Fibroblast of pulmonary artery (primary cell): ENCODE measurements around the gene TAX1BP3.
"Not testable (repeated sequence)": the region's sequence is repeated elsewhere in the genome, so short reads cannot be mapped to it uniquely, and the experiment has no call there.

ENCODE experiments used
- DNase-seq: peaks from one replicate; pipeline ENCODE4 v3.0.0-alpha.2; 2010; ENCODE audit warnings: low read depth
- H3K4me3 ChIP-seq: replicated peaks from 2 replicates; pipeline ENCODE4 v1.5.1; 2011; ENCODE audit warnings: low read depth, mild to moderate bottlenecking, control low read depth, low read length, moderate library complexity
- TF ChIP-seq, protein P1 (sequence below): IDR thresholded peaks from 2 replicates; pipeline ENCODE4 v1.5.1; 2011; ENCODE audit warnings: mild to moderate bottlenecking, control low read depth, low read length, inconsistent platforms; ENCODE audit errors: missing control alignments

Gene TAX1BP3, protein sequence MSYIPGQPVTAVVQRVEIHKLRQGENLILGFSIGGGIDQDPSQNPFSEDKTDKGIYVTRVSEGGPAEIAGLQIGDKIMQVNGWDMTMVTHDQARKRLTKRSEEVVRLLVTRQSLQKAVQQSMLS

DNA sequence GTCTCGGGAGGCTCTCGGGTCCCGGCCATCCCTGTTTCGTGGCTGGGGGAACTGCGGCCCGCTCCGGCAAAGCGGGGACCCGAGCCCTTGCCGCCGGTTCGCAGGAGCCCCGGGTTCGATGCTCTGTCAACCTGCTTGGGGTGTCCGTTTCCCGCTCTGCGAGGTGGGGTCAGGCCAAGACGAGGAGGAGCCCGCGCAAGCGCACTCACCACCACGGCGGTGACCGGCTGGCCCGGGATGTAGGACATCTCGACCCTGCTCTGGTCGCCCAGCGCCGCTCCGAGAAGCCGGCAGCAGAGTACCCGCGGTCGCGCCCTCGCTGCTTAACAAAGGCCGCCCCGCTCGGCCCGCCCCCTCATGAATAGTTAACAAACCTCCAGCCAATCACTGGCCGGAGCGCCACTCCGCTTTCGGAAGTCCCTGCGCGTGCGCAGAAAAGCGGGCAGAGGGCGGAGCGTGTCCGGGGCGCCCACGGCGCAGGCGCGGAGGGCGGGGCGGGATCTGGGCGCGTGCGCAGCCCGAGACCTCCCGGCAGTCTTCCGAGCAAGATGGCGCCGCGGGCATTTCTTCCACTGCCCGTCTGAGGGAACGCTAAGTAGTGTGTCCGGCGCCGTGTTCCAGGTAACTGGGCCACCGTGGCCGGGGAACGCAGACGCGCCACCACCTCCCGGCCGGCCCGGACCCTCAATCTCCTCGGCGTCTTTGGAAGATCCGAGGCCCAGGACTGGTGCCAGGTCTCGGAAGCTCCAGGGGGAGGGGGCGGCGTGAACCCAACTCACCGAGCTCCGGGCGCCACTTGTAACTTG is at the start of gene TAX1BP3, which contains the start of gene EMC6:
Gene TAX1BP3, minus strand, starts transcription at position 300 of the 806 bp plus-strand sequence. Its CDS starts 52 bp downstream, at position 248.
Gene EMC6, plus strand, starts transcription at position 534 of the 806 bp plus-strand sequence. CDS start 335 bp downstream, outside the sequence.
- TF ChIP-seq, protein P1, sequence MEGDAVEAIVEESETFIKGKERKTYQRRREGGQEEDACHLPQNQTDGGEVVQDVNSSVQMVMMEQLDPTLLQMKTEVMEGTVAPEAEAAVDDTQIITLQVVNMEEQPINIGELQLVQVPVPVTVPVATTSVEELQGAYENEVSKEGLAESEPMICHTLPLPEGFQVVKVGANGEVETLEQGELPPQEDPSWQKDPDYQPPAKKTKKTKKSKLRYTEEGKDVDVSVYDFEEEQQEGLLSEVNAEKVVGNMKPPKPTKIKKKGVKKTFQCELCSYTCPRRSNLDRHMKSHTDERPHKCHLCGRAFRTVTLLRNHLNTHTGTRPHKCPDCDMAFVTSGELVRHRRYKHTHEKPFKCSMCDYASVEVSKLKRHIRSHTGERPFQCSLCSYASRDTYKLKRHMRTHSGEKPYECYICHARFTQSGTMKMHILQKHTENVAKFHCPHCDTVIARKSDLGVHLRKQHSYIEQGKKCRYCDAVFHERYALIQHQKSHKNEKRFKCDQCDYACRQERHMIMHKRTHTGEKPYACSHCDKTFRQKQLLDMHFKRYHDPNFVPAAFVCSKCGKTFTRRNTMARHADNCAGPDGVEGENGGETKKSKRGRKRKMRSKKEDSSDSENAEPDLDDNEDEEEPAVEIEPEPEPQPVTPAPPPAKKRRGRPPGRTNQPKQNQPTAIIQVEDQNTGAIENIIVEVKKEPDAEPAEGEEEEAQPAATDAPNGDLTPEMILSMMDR, result no peak
- peak; percentile 98 for DNase-seq
- H3K4me3 ChIP-seq, result peak within 1 kb of the TSS; percentile 77

DNA sequence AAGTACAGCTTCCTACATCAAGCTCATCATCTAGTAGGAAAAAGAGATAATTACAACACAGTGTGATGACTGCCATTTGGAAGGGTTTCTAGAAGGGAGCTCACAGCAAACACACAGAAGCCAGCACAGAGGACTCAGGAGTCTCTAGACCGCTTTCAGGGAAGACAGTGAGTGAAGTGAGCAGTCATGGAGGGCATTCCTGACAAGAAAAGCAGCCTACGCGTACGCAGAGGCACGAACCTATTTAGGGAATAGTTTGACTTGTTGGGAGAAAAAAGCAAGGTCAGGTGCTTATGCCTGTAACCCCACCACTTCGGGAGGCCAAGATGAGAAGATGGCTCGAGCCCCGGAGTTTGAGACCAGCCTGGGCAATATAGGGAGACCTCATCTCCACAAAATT is 46.9 kb upstream of the TAX1BP3 start:
- H3K4me3 ChIP-seq, result no peak overlapping the region
- TF ChIP-seq, protein P1, result no peak
- no peak for DNase-seq

DNA sequence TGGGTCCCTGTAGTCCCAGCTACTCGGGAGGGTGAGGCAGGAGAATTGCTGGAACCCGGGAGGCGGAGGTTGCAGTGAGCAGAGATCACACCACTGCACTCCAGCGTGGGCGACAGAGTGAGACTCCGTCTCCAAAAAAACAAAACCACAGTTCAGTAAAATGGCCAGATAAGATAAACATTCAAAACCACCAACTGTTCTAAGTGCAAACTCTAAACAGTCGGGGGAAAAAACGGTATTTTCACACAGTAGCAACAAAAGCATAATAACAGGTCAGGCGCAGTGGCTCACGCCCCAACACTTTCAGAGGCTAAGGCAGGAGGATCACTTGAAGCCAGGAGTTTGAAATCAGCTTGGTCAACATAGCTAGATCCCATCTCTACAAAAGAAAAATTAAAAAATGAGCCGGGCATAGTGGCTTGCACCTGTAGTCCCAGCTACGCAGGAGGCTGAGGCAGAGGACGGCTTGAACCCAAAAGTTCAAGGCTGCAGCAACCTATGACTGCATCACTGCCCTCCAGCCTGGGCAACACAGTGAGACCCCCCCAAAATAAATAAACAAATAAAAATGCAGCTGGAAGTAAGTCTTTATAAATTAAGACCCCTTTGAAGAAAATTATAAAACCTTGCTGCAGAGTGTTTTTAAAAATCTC is 44.6 kb upstream of the TAX1BP3 start:
- H3K4me3 ChIP-seq, result no peak overlapping the region
- DNase-seq, result no peak
- TF ChIP-seq, protein P1, result no peak

DNA sequence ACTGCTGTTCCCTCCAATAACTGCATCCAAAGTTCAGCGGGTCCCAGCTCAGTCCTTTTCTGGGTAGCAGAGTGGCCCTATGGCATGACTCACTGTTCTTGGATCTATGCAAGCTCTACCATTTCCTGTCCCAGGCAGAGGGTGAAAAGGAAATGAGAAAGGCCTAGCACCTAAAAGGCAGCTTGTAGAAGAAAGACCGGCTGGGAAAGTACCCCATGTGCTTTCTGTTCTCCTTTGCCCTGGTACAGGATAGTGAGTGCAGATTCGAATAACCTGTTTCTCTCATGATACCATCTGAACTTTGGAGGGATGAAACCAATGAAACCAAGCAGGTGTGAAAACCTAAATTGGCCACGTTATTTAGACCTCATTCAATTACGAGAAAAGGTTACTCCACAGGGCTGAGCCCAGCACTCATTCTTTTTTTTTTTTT is 42.6 kb upstream of the TAX1BP3 start:
- peak; percentile 69 for DNase-seq
- H3K4me3 ChIP-seq, result no peak overlapping the region
- TF ChIP-seq, protein P1, result no peak

DNA sequence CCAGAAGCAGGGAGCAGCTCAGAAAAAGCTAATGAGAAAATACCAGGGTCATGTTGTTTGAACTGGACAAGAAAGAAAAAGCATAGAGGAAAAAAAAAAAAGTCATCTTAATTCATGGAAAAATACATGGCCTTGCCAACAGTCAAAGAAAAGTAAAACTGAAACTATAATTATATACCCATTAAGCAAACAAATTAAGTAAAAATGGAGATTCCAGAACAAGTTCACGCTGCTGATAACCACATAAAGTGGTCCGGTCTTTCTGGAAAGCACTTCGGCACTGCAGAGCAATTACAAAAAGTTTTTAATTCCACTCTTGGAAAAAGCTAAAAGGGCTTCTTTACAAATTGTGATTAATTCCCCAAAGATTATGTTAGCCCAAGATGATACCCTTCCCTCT is 40.0 kb upstream of the TAX1BP3 start:
- no peak for DNase-seq
- TF ChIP-seq, protein P1, result no peak
- no peak overlapping the region for H3K4me3 ChIP-seq

DNA sequence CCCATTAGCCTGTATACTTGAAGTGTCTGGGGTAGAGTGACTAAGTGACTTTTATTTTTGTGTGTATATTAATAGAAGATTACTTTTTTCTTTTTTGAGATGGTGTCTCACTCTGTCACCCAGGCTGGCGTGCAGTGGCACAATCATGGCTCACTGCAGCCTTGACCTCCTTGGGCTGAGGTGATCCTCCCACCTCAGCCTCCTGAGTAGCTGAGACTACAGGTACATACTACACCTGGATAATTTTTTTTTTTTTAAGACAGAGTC is 37.3 kb upstream of the TAX1BP3 start:
- H3K4me3 ChIP-seq, DNase-seq: not testable (repeated sequence)

DNA sequence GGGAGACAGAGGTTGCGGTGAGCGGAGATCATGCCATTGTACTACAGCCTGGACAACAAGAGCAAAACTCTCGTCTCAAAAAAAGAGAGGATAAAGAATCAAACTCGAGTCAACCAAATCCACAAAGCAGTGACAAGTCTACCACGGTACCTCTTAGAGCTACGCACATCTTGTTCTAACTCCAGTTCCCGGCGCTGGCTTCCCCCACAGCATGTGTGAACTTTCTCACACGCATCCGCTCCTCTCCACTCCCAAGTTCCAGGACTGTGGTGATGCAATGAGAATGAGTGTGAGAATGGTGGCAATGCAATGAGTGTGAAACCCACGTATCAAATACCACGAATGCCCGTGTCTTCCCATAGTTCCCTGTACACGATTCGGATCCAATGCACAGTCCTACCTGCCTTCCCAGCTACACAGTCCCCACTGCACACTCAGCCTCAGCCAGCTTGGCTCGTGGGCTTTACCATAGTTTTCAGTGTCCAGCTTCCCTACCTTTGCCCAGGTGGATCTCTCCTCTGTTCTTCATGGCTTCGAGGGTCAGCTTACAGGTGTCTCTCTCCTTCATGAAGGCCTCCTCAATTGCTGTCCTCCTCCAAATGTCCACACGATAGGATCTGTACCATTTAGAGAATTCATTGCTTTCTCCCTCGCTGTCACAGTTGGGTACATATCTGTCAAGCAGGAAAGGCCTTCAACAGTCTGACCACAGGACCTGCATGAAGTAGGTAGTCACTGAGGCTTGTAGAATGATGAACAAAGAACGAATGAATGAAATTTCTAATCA is 36.7 kb upstream of the TAX1BP3 start:
- no peak for DNase-seq
- TF ChIP-seq, protein P1, result no peak
- H3K4me3 ChIP-seq, result no peak overlapping the region

DNA sequence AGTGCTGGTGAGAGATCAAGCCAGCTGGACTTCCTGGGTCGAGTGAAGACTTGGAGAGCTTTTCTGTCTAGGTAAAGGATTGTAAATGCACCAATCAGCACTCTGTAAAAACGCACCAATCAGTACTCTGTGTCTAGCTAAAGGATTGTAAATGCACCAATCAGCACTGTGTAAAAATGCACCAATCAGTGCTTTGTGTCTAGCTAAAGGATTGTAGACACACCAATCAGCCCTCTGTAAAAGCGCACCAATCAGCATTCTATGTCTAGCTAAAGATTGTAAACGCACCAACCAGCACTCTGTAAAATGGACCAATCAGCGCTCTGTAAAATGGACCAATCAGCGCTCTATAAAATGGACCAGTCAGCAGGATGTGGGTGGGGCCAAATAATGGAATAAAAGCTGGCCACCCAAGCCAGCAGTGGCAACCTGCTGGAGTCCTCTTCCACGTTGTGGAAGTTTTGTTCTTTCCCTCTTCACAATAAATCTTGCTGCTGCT is 33.7 kb upstream of the TAX1BP3 start:
- DNase-seq, H3K4me3 ChIP-seq: not testable (repeated sequence)
